ENCODE measurements around the gene SPTBN1. TPM values are rescaled to one million over a fixed set of nuclear protein-coding genes. Genes with fewer than 3 reads are reported as not detected.
A peak's percentile ranks its signal among the peaks of the same experiment; 100 is the strongest.

The SPTBN1 gene
- polyA plus RNA-seq (2013) = 86.0 and 88.0 TPM in 2 replicates

GRCh38 chr2:54455563-54456361 is at the start of gene SPTBN1:
TSS of gene SPTBN1 (plus strand) at chr2:54456327. CDS start at chr2:54526419, 70,092 bp downstream.
- Histone ChIP-seq H3K18ac (ENCODE audit: low read length) (peak within 1 kb of the TSS; percentile 96), H3K79me2 (ENCODE audit: control insufficient read depth, insufficient read depth, low read length, poor library complexity) (peaks cover 16% of the 10 kb centered on the region), H3K27ac (ENCODE audit: low read depth, low read length) (peak within 1 kb of the TSS; percentile 79), H4K8ac (ENCODE audit: low read depth, low read length) (peak within 1 kb of the TSS; percentile 92), H3K4ac (ENCODE audit: low read depth, low read length) (peak within 1 kb of the TSS; percentile 89), H3K4me3 (ENCODE audit: low read depth, low read length) (peak within 1 kb of the TSS; percentile 92), H3K14ac (ENCODE audit: low read length) (peak within 1 kb of the TSS; percentile 94), H3K4me1 (ENCODE audit: control insufficient read depth in 1 of 2, insufficient read depth in 2 of 2, low read length in 2 of 2) (peaks cover 9 to 10% of the 10 kb centered on the region in 2 experiments), H2AFZ (ENCODE audit: insufficient read depth, low read length, poor library complexity) (peak within 1 kb of the TSS; percentile 82), H3K27me3 (ENCODE audit: insufficient read depth, low read length) (no peaks in the 10 kb centered on the region), H3K9ac (ENCODE audit: low read length) (peak within 1 kb of the TSS; percentile 75), H3K36me3 (ENCODE audit: control insufficient read depth in 1 of 2, insufficient read depth in 2 of 2, low read length in 2 of 2) (no peaks in the 10 kb centered on the region), H4K12ac (ENCODE audit: low read depth, low read length) (peak within 1 kb of the TSS; percentile 73), H2BK5ac (ENCODE audit: low read depth, low read length, poor library complexity) (peak within 1 kb of the TSS; percentile 72), H2BK12ac (ENCODE audit: low read length) (peak within 1 kb of the TSS; percentile 71), H4K91ac (ENCODE audit: low read depth, low read length) (peak within 1 kb of the TSS; percentile 85), H2AK5ac (ENCODE audit: low read length) (no peak within 1 kb of the TSS), H2BK120ac (ENCODE audit: insufficient read depth, low read length, poor library complexity) (peak within 1 kb of the TSS; percentile 90), H3K9me3 (ENCODE audit: insufficient read depth, low read depth, low read length) (no peaks in the 10 kb centered on the region), H3K79me1 (ENCODE audit: low read length) (peaks cover 18% of the 10 kb centered on the region), H3K23ac (ENCODE audit: low read length) (no peak within 1 kb of the TSS), H3K4me2 (ENCODE audit: low read length) (peak within 1 kb of the TSS; percentile 89)
- no CpG with 5 or more reads among the region's 67 CpGs for WGBS (ENCODE audit: extremely low coverage, insufficient coverage, insufficient read length)
- peak; percentile 58 to 71 for DNase-seq

- Histone ChIP-seq H3K27me3 (ENCODE audit: insufficient read depth, low read length) (no peaks in the 10 kb centered on the region), H4K91ac (ENCODE audit: low read depth, low read length) (no peak overlapping the region), H3K4me3 (ENCODE audit: low read depth, low read length) (no peak overlapping the region), H4K8ac (ENCODE audit: low read depth, low read length) (no peak overlapping the region), H2AK5ac (ENCODE audit: low read length) (no peak overlapping the region), H3K36me3 (ENCODE audit: control insufficient read depth in 1 of 2, insufficient read depth in 2 of 2, low read length in 2 of 2) (no peaks in the 10 kb centered on the region), H2BK120ac (ENCODE audit: insufficient read depth, low read length, poor library complexity) (no peak overlapping the region), H3K4me1 (ENCODE audit: control insufficient read depth in 1 of 2, insufficient read depth in 2 of 2, low read length in 2 of 2) (no peaks in the 10 kb centered on the region), H3K9me3 (ENCODE audit: insufficient read depth, low read depth, low read length) (no peaks in the 10 kb centered on the region), H2AFZ (ENCODE audit: insufficient read depth, low read length, poor library complexity) (no peak overlapping the region), H2BK12ac (ENCODE audit: low read length) (no peak overlapping the region), H3K9ac (ENCODE audit: low read length) (no peak overlapping the region), H3K27ac (ENCODE audit: low read depth, low read length) (no peak overlapping the region), H2BK5ac (ENCODE audit: low read depth, low read length, poor library complexity) (no peak overlapping the region), H4K12ac (ENCODE audit: low read depth, low read length) (no peak overlapping the region), H3K18ac (ENCODE audit: low read length) (no peak overlapping the region), H3K4ac (ENCODE audit: low read depth, low read length) (no peak overlapping the region), H3K79me1 (ENCODE audit: low read length) (no peaks in the 10 kb centered on the region), H3K79me2 (ENCODE audit: control insufficient read depth, insufficient read depth, low read length, poor library complexity) (no peaks in the 10 kb centered on the region), H3K23ac (ENCODE audit: low read length) (no peak overlapping the region), H3K14ac (ENCODE audit: low read length) (no peak overlapping the region), H3K4me2 (ENCODE audit: low read length) (no peak overlapping the region)
- DNase-seq = no peak
- WGBS (ENCODE audit: extremely low coverage, insufficient coverage, insufficient read length) = no CpG with 5 or more reads among the region's 3 CpGs
Measured at GRCh38 chr2:54407693-54408092, 48.4 kb upstream of the SPTBN1 start.

GRCh38 chr2:54408288-54408687 is 47.8 kb upstream of the SPTBN1 start:
- H3K79me2 ChIP-seq (ENCODE audit: control insufficient read depth, insufficient read depth, low read length, poor library complexity) = no peaks in the 10 kb centered on the region
- H2BK12ac ChIP-seq (ENCODE audit: low read length) = no peak overlapping the region
- no peak overlapping the region for H2BK120ac ChIP-seq (ENCODE audit: insufficient read depth, low read length, poor library complexity)
- no peaks in the 10 kb centered on the region for H3K4me1 ChIP-seq (ENCODE audit: control insufficient read depth in 1 of 2, insufficient read depth in 2 of 2, low read length in 2 of 2)
- no peaks in the 10 kb centered on the region for H3K27me3 ChIP-seq (ENCODE audit: insufficient read depth, low read length)
- H3K79me1 ChIP-seq (ENCODE audit: low read length) = no peaks in the 10 kb centered on the region
- no peaks in the 10 kb centered on the region for H3K36me3 ChIP-seq (ENCODE audit: control insufficient read depth in 1 of 2, insufficient read depth in 2 of 2, low read length in 2 of 2)
- H2AFZ ChIP-seq (ENCODE audit: insufficient read depth, low read length, poor library complexity) = no peak overlapping the region
- WGBS (ENCODE audit: extremely low coverage, insufficient coverage, insufficient read length) = no CpG with 5 or more reads among the region's 3 CpGs
- H4K8ac ChIP-seq (ENCODE audit: low read depth, low read length) = no peak overlapping the region
- no peak overlapping the region for H2BK5ac ChIP-seq (ENCODE audit: low read depth, low read length, poor library complexity)
- H4K91ac ChIP-seq (ENCODE audit: low read depth, low read length) = no peak overlapping the region
- H3K27ac ChIP-seq (ENCODE audit: low read depth, low read length) = no peak overlapping the region
- no peak overlapping the region for H3K18ac ChIP-seq (ENCODE audit: low read length)
- H3K23ac ChIP-seq (ENCODE audit: low read length) = no peak overlapping the region
- no peak overlapping the region for H3K4me2 ChIP-seq (ENCODE audit: low read length)
- H3K4me3 ChIP-seq (ENCODE audit: low read depth, low read length) = no peak overlapping the region
- H3K9ac ChIP-seq (ENCODE audit: low read length) = no peak overlapping the region
- H3K9me3 ChIP-seq (ENCODE audit: insufficient read depth, low read depth, low read length) = no peaks in the 10 kb centered on the region
- H4K12ac ChIP-seq (ENCODE audit: low read depth, low read length) = no peak overlapping the region
- H3K14ac ChIP-seq (ENCODE audit: low read length) = no peak overlapping the region
- DNase-seq = no peak
- no peak overlapping the region for H3K4ac ChIP-seq (ENCODE audit: low read depth, low read length)
- H2AK5ac ChIP-seq (ENCODE audit: low read length) = no peak overlapping the region

- Histone ChIP-seq H3K27ac (ENCODE audit: low read depth, low read length) (no peak overlapping the region), H3K27me3 (ENCODE audit: insufficient read depth, low read length) (no peaks in the 10 kb centered on the region), H3K18ac (ENCODE audit: low read length) (no peak overlapping the region), H3K4me1 (ENCODE audit: control insufficient read depth in 1 of 2, insufficient read depth in 2 of 2, low read length in 2 of 2) (no peaks in the 10 kb centered on the region), H2BK12ac (ENCODE audit: low read length) (no peak overlapping the region), H3K4ac (ENCODE audit: low read depth, low read length) (no peak overlapping the region), H4K12ac (ENCODE audit: low read depth, low read length) (no peak overlapping the region), H3K36me3 (ENCODE audit: control insufficient read depth in 1 of 2, insufficient read depth in 2 of 2, low read length in 2 of 2) (no peaks in the 10 kb centered on the region), H3K14ac (ENCODE audit: low read length) (no peak overlapping the region), H4K91ac (ENCODE audit: low read depth, low read length) (no peak overlapping the region), H2AFZ (ENCODE audit: insufficient read depth, low read length, poor library complexity) (no peak overlapping the region), H3K9me3 (ENCODE audit: insufficient read depth, low read depth, low read length) (no peaks in the 10 kb centered on the region), H3K79me2 (ENCODE audit: control insufficient read depth, insufficient read depth, low read length, poor library complexity) (no peaks in the 10 kb centered on the region), H3K4me3 (ENCODE audit: low read depth, low read length) (no peak overlapping the region), H3K79me1 (ENCODE audit: low read length) (no peaks in the 10 kb centered on the region), H4K8ac (ENCODE audit: low read depth, low read length) (no peak overlapping the region), H2BK120ac (ENCODE audit: insufficient read depth, low read length, poor library complexity) (no peak overlapping the region), H3K9ac (ENCODE audit: low read length) (no peak overlapping the region), H2AK5ac (ENCODE audit: low read length) (no peak overlapping the region), H3K23ac (ENCODE audit: low read length) (no peak overlapping the region), H3K4me2 (ENCODE audit: low read length) (no peak overlapping the region), H2BK5ac (ENCODE audit: low read depth, low read length, poor library complexity) (no peak overlapping the region)
- DNase-seq = no peak
- WGBS (ENCODE audit: extremely low coverage, insufficient coverage, insufficient read length) = no CpG with 5 or more reads among the region's 5 CpGs
Measured at GRCh38 chr2:54409752-54410151, 46.4 kb upstream of the SPTBN1 start.
